Fibroblast of lung (primary cell): ENCODE results near the gene GSTA2.
"Not testable (repeated sequence)": the region's sequence is repeated elsewhere in the genome, so short reads cannot be mapped to it uniquely, and the experiment has no call there.

Source experiments
- EZH2 ChIP-seq: IDR thresholded peaks from 2 replicates; pipeline ENCODE4 v1.5.1; 2012; ENCODE audit warnings: low read length, control low read depth, mild to moderate bottlenecking; ENCODE audit errors: missing control alignments
- TF ChIP-seq, protein P1 (sequence below), 2 donors: IDR thresholded peaks in 1 of 2; conservative IDR thresholded peaks in 1 of 2; 1 replicate in 1 of 2; 2 replicates in 1 of 2; pipeline ENCODE4 v1.5.1; 2011 to 2012; ENCODE audit warnings: low read length in 2 of 2, control low read depth in 1 of 2, inconsistent platforms in 1 of 2, low read depth in 1 of 2, mild to moderate bottlenecking in 1 of 2

DNA sequence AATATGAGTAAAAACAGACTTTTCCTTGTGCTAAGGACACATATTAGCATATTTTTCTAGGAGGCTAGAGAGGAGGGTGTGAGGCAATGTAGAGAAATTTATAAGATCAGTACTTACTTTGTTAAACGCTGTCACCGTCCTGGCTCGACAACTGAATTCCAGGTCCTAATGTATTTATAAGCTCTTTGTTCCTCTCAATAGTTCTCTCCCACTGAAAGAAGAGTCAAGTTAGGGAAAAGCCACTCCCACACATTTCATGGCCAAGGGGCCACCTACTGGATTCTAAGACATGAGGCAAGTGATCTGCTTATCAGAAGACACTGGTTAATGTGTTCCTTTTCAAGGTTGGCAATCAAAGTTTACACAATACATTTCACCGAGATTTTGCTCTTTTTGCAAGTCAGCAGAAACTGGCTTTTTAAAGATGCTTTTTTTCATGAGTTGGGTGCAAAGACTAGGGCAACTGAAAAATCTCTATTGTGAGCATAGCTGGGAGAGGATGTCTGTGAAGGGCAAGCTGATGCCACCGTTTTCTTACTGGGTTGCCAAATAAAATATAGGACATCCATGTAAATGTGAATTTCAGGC is 40.5 kb upstream of the GSTA2 start, which contains the start of gene GSTA1:
- TF ChIP-seq, protein P1, sequence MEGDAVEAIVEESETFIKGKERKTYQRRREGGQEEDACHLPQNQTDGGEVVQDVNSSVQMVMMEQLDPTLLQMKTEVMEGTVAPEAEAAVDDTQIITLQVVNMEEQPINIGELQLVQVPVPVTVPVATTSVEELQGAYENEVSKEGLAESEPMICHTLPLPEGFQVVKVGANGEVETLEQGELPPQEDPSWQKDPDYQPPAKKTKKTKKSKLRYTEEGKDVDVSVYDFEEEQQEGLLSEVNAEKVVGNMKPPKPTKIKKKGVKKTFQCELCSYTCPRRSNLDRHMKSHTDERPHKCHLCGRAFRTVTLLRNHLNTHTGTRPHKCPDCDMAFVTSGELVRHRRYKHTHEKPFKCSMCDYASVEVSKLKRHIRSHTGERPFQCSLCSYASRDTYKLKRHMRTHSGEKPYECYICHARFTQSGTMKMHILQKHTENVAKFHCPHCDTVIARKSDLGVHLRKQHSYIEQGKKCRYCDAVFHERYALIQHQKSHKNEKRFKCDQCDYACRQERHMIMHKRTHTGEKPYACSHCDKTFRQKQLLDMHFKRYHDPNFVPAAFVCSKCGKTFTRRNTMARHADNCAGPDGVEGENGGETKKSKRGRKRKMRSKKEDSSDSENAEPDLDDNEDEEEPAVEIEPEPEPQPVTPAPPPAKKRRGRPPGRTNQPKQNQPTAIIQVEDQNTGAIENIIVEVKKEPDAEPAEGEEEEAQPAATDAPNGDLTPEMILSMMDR (conservative IDR thresholded peaks at IDR 0.05 in 1 of 2, IDR thresholded peaks at IDR 0.05 in 1 of 2; ENCODE audit: low read depth in 1 of 2, low read length in 2 of 2), result not testable (repeated sequence)
- TF ChIP-seq EZH2, result not testable (repeated sequence)
